Progenitor cell of endocrine pancreas (in vitro differentiated cells): ENCODE data around the gene OR2A12. TPM values are rescaled to one million over a fixed set of nuclear protein-coding genes. Genes with fewer than 3 reads are reported as not detected.

Source experiments
- DNase-seq: peaks from one replicate; pipeline ENCODE4 v3.0.0; 2021; ENCODE audit warnings: low spot score; ENCODE audit not compliant: unreplicated experiment
- H3K27ac Mint-ChIP-seq: 2 replicates; pipeline ENCODE4 v1.8.0; 2021; ENCODE audit warnings: mild to moderate bottlenecking, moderate library complexity, mixed read lengths
- H3K27me3 Mint-ChIP-seq: 2 replicates; pipeline ENCODE4 v1.8.0; 2021; ENCODE audit warnings: mixed read lengths
- H3K36me3 Mint-ChIP-seq: 2 replicates; pipeline ENCODE4 v1.8.0; 2022; ENCODE audit warnings: mixed read lengths; ENCODE audit not compliant: insufficient read depth
- H3K4me1 Mint-ChIP-seq: 2 replicates; pipeline ENCODE4 v1.8.0; 2021; ENCODE audit warnings: low read depth, mixed read lengths
- H3K4me3 Mint-ChIP-seq: 2 replicates; pipeline ENCODE4 v1.8.0; 2021; ENCODE audit warnings: low read depth, mild to moderate bottlenecking, moderate library complexity, mixed read lengths
- H3K9me3 Mint-ChIP-seq: 2 replicates; pipeline ENCODE4 v1.8.0; 2021; ENCODE audit warnings: low read depth, mixed read lengths
- CTCF ChIP-seq: fragments of 200-600 bp; sonication (generic); IDR thresholded peaks from one replicate; pipeline ENCODE4 v1.5.0; 2021; ENCODE audit warnings: antibody characterized with exemption, mild to moderate bottlenecking; ENCODE audit not compliant: unreplicated experiment
- total RNA-seq: library from RNA; stranded (reverse); gene quantifications from 2 replicates; pipeline ENCODE4 v1.2.1, GENCODE V29; 2021

OR2A12 gene
- total RNA-seq, 1 donor from 2014 or later: not detected

- no peak overlapping the region for H3K4me3 Mint-ChIP-seq
- H3K9me3 Mint-ChIP-seq: peaks cover 5% of the 10 kb centered on the region
- H3K27me3 Mint-ChIP-seq: peaks cover 7% of the 10 kb centered on the region
- peaks cover 3% of the 10 kb centered on the region for H3K4me1 Mint-ChIP-seq
- no peaks in the 10 kb centered on the region for H3K36me3 Mint-ChIP-seq
- no peak for DNase-seq
- no peak overlapping the region for H3K27ac Mint-ChIP-seq
- no peak for TF ChIP-seq CTCF
Observed at GRCh38 chr7:144069953-144070352, 16.1 kb upstream of the OR2A12 start.

DNA sequence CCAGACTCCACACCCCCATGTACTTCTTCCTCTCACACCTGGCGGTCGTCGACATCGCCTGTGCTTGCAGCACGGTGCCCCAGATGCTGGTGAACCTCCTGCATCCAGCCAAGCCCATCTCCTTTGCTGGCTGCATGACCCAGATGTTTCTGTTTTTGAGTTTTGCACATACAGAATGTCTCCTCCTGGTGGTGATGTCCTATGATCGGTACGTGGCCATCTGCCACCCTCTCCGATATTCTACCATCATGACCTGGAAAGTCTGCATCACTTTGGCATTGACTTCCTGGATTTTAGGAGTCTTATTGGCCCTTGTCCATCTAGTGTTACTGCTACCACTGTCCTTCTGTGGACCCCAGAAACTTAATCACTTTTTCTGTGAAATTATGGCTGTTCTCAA lies 11.7 kb upstream of the OR2A12 start:
- Mint-ChIP-seq H3K27me3 (peaks cover 5% of the 10 kb centered on the region), H3K9me3 (no peaks in the 10 kb centered on the region), H3K36me3 (no peaks in the 10 kb centered on the region), H3K4me3 (no peak overlapping the region), H3K27ac (no peak overlapping the region), H3K4me1 (no peaks in the 10 kb centered on the region)
- TF ChIP-seq CTCF: no peak
- DNase-seq: no peak

DNA sequence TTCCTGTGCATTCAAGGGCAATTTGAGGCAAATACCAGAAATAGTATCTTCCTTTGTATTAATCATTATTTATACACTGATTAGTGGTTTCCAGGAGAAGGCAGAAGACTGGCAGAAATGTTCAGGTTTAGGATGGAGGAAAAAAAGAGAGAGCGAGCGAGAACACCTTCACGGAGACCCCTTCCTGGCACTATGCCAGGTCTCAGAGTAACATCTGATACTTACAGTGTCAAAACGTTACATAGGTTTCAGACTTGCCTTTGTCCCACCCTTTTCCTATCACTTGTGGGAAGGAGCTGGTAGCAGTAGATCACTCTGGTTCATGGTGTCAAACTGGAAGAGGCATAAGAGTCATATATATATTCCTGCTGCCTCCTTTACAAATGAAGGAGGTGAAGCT lies 652 bp downstream of the OR2A12 start:
- TF ChIP-seq CTCF: no peak
- no peaks in the 10 kb centered on the region for H3K4me1 Mint-ChIP-seq
- no peak overlapping the region for H3K27ac Mint-ChIP-seq
- no peak overlapping the region for H3K4me3 Mint-ChIP-seq
- H3K9me3 Mint-ChIP-seq: peaks cover 7% of the 10 kb centered on the region
- H3K27me3 Mint-ChIP-seq: no peaks in the 10 kb centered on the region
- no peak for DNase-seq
- H3K36me3 Mint-ChIP-seq: no peaks in the 10 kb centered on the region

GRCh38 chr7:144087230-144087629 lies 1.2 kb downstream of the OR2A12 start:
- no peak for DNase-seq
- no peaks in the 10 kb centered on the region for H3K36me3 Mint-ChIP-seq
- no peak overlapping the region for H3K27ac Mint-ChIP-seq
- TF ChIP-seq CTCF: no peak
- H3K4me1 Mint-ChIP-seq: no peaks in the 10 kb centered on the region
- H3K4me3 Mint-ChIP-seq: no peak overlapping the region
- peaks cover 7% of the 10 kb centered on the region for H3K9me3 Mint-ChIP-seq
- H3K27me3 Mint-ChIP-seq: no peaks in the 10 kb centered on the region

DNA sequence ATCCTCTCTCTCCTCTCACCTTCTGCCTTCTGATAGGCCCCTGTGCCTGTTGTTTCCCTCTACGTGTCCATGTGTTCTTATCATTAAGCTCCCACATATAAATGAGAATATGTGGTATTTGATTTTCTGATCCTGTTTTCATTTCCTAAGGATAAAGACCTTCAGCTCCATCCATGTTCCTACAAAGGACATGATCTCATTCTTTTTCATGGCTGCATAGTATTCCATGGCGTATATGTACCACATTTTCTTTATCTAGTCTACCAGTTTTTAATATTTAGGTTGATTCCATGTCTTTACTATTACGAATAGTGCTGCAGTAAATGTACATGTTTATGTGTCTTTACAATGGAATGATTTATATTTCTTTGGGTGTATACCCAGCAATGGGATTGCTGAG lies 4.6 kb downstream of the OR2A12 start:
- DNase-seq: no peak
- Mint-ChIP-seq H3K4me3 (no peak overlapping the region), H3K4me1 (no peaks in the 10 kb centered on the region), H3K9me3 (peaks cover 7% of the 10 kb centered on the region), H3K27me3 (no peaks in the 10 kb centered on the region), H3K27ac (no peak overlapping the region), H3K36me3 (no peaks in the 10 kb centered on the region)
- no peak for TF ChIP-seq CTCF

DNA sequence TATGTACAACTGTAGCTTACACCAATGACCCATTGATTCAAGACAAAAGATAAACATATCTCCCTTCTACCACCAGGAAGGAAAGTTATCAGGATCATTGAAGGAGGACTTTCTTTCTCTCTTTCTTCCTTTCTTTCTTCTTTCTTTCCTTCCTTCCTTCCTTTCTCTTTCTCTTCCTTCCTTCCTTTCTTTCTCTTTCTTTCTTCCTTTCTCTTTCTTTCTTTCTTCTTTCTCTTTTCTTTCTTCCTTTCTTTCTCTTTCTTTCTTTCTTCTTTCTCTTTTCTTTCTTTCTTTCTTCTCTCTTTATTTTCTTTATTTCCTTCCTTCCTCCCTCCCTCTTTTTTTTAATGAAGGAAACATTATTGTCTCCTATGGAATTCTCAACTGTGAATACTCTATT lies 12.7 kb downstream of the OR2A12 start:
- Mint-ChIP-seq H3K4me1 (no peaks in the 10 kb centered on the region), H3K27ac (no peak overlapping the region), H3K9me3 (no peaks in the 10 kb centered on the region), H3K36me3 (no peaks in the 10 kb centered on the region), H3K4me3 (no peak overlapping the region), H3K27me3 (no peaks in the 10 kb centered on the region)
- DNase-seq: no peak
- TF ChIP-seq CTCF: no peak
